ENCODE measurements around the gene GPR85. TPM values are rescaled to one million over a fixed set of nuclear protein-coding genes. Genes with fewer than 3 reads are reported as not detected.

Gene GPR85
- total RNA-seq, 1 experiment from 2014 or later = not detected

DNA sequence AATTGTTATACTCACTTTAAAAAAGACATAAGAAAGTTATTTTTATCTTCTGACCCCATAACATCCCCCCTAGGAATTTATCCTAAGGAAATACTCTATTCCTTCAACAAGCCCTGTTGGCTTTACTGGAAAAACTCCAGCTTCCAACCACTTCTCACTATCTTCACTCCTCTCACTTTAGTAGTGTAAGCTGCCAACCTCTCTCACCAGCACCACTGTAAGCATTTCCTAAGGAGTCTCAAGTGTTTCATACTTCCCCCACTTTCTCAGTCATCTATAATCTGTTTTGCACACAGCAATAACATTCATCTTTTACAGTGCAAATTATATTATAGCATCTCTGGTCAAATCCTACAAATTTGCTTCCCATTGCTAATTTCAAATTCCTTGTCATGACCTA is 45.8 kb downstream of the GPR85 start:
- no peak overlapping the region for H3K27ac ChIP-seq (ENCODE audit: low read length)
- H3K79me2 ChIP-seq (ENCODE audit: low read length) = no peaks in the 10 kb centered on the region
- no peak overlapping the region for H2AFZ ChIP-seq (ENCODE audit: low read length)
- no peaks in the 10 kb centered on the region for H3K9me2 ChIP-seq (replicated peaks; ENCODE audit: low read length)
- H3K4me2 ChIP-seq (ENCODE audit: low read length) = no peak overlapping the region
- ATAC-seq (no peak), DNase-seq (no peak)
- H3K4me3 ChIP-seq (ENCODE audit: low read length) = no peak overlapping the region
- H3K4me1 ChIP-seq (ENCODE audit: insufficient read depth, low read length) = no peaks in the 10 kb centered on the region
- TF ChIP-seq, protein P1, sequence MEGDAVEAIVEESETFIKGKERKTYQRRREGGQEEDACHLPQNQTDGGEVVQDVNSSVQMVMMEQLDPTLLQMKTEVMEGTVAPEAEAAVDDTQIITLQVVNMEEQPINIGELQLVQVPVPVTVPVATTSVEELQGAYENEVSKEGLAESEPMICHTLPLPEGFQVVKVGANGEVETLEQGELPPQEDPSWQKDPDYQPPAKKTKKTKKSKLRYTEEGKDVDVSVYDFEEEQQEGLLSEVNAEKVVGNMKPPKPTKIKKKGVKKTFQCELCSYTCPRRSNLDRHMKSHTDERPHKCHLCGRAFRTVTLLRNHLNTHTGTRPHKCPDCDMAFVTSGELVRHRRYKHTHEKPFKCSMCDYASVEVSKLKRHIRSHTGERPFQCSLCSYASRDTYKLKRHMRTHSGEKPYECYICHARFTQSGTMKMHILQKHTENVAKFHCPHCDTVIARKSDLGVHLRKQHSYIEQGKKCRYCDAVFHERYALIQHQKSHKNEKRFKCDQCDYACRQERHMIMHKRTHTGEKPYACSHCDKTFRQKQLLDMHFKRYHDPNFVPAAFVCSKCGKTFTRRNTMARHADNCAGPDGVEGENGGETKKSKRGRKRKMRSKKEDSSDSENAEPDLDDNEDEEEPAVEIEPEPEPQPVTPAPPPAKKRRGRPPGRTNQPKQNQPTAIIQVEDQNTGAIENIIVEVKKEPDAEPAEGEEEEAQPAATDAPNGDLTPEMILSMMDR (conservative IDR thresholded peaks at IDR 0.05; ENCODE audit: low read depth, low read length) = no peak
- TF ChIP-seq EZH2phosphoT487 (IDR thresholded peaks at IDR 0.05; ENCODE audit: borderline replicate concordance, low read length) (no peak), EZH2 (IDR thresholded peaks at IDR 0.05; ENCODE audit: low read length, unreplicated experiment) (no peak)
- no peaks in the 10 kb centered on the region for H3F3A ChIP-seq (ENCODE audit: low read length, unreplicated experiment)
- CTCF ChIA-PET = no interaction called here
- no peaks in the 10 kb centered on the region for H4K20me1 ChIP-seq (ENCODE audit: low read length)
- 0 out of 2 replicates have a peak, but pooled peaks cover 6% of the 10 kb centered on the region for H3K27me3 ChIP-seq (ENCODE audit: low read length)
- intact Hi-C loops (cut with micrococcal nuclease) = no loop called here
- H3K36me3 ChIP-seq (ENCODE audit: low read depth, low read length) = no peaks in the 10 kb centered on the region
- BruUV-seq (replicated peaks) = no TSS peak
- no peaks in the 10 kb centered on the region for H3K9me3 ChIP-seq (ENCODE audit: low read length)
- POLR2A ChIA-PET (ENCODE audit: unreplicated experiment) = no interaction called here
- H3K9ac ChIP-seq (ENCODE audit: low read length) = no peak overlapping the region

- no peaks in the 10 kb centered on the region for H4K20me1 ChIP-seq (ENCODE audit: low read length)
- no peak for ATAC-seq
- no peaks in the 10 kb centered on the region for H3F3A ChIP-seq (ENCODE audit: low read length, unreplicated experiment)
- H3K9me3 ChIP-seq (ENCODE audit: low read length) = no peaks in the 10 kb centered on the region
- no peaks in the 10 kb centered on the region for H3K9me2 ChIP-seq (replicated peaks; ENCODE audit: low read length)
- H3K9ac ChIP-seq (ENCODE audit: low read length) = no peak overlapping the region
- no peaks in the 10 kb centered on the region for H3K27me3 ChIP-seq (ENCODE audit: low read length)
- H3K4me3 ChIP-seq (ENCODE audit: low read length) = no peak overlapping the region
- DNase-seq = no peak
- H3K79me2 ChIP-seq (ENCODE audit: low read length) = no peaks in the 10 kb centered on the region
- TF ChIP-seq, protein P1 (conservative IDR thresholded peaks at IDR 0.05; ENCODE audit: low read depth, low read length) = no peak
- TF ChIP-seq EZH2 (IDR thresholded peaks at IDR 0.05; ENCODE audit: low read length, unreplicated experiment) (no peak), EZH2phosphoT487 (IDR thresholded peaks at IDR 0.05; ENCODE audit: borderline replicate concordance, low read length) (no peak)
- H3K27ac ChIP-seq (ENCODE audit: low read length) = no peak overlapping the region
- no peak overlapping the region for H2AFZ ChIP-seq (ENCODE audit: low read length)
- BruUV-seq (replicated peaks) = no TSS peak
- H3K4me1 ChIP-seq (ENCODE audit: insufficient read depth, low read length) = no peaks in the 10 kb centered on the region
- H3K36me3 ChIP-seq (ENCODE audit: low read depth, low read length) = no peaks in the 10 kb centered on the region
- ChIA-PET POLR2A (ENCODE audit: unreplicated experiment) (no interaction called here), CTCF (no interaction called here)
- intact Hi-C loops (cut with micrococcal nuclease) = no loop called here
- H3K4me2 ChIP-seq (ENCODE audit: low read length) = no peak overlapping the region
These were observed 52.7 kb downstream of the GPR85 start for GRCh38 chr7:113033959-113034358.

Other genes starting within 250 kb of the GPR85 start
- gene SMIM30, start 31.7 kb upstream of the GPR85 start, total RNA-seq (2014; rRNA removed) = 28.9 and 29.4 TPM in 2 replicates